Common myeloid progenitor, CD34-positive (primary cell): ENCODE data around the gene PPP2R5C.

Experiments
- CTCF ChIA-PET: fragments of 350-600 bp; sonication (Branson Sonifier 250); formaldehyde crosslinking; loops from one replicate; lab custom pipeline; 2021; ENCODE audit warnings: antibody characterized with exemption; lab: Charles Lee
- POLR2A ChIA-PET: fragments of 350-600 bp; sonication (Branson Sonifier 250); formaldehyde crosslinking; loops from one replicate; lab custom pipeline; 2021; ENCODE audit warnings: antibody characterized with exemption; lab: Charles Lee
- DNase-seq, 3 donors: peaks; one replicate each; pipeline versions ENCODE4 v3.0.0 to v3.0.0-alpha.2; 2013
- H3K27ac ChIP-seq, 2 experiments: 1 replicate in 1 of 2; 2 replicates in 1 of 2; pipeline ENCODE4 v1.7.0; 2013; ENCODE audit warnings: inconsistent platforms in 2 of 2, low read length in 2 of 2, mild to moderate bottlenecking in 2 of 2, low read depth in 1 of 2, moderate library complexity in 1 of 2; ENCODE audit not compliant: severe bottlenecking in 2 of 2, insufficient read depth in 1 of 2, poor library complexity in 1 of 2
- H3K27me3 ChIP-seq, 5 experiments: replicated peaks in 2 of 5; 1 replicate in 3 of 5; 2 replicates in 2 of 5; pipeline versions ENCODE4 v1.6.1 to v1.7.0; 2013; ENCODE audit warnings: low read length in 4 of 5, mild to moderate bottlenecking in 2 of 5, moderate library complexity in 2 of 5, inconsistent platforms in 1 of 5; ENCODE audit not compliant: insufficient read depth in 5 of 5, control insufficient read depth in 4 of 5
- H3K36me3 ChIP-seq, 4 experiments: 1 replicate in 2 of 4; 2 replicates in 2 of 4; pipeline versions ENCODE4 v1.6.1 to v1.7.0; 2013; ENCODE audit warnings: low read length in 3 of 4, control low read depth in 1 of 4, mild to moderate bottlenecking in 1 of 4; ENCODE audit not compliant: control insufficient read depth in 4 of 4, insufficient read depth in 4 of 4
- H3K4me1 ChIP-seq, 4 experiments: 1 replicate in 3 of 4; 2 replicates in 1 of 4; pipeline versions ENCODE4 v1.6.1 to v1.7.1; 2013; ENCODE audit warnings: low read length in 3 of 4, mild to moderate bottlenecking in 3 of 4, control low read depth in 1 of 4, inconsistent platforms in 1 of 4, moderate library complexity in 1 of 4; ENCODE audit not compliant: control insufficient read depth in 4 of 4, insufficient read depth in 4 of 4; ENCODE audit errors: control extremely low read depth in 1 of 4
- H3K4me3 ChIP-seq, 7 experiments: 1 replicate in 4 of 7; 2 replicates in 3 of 7; pipeline versions ENCODE4 v1.5.1 to v1.7.0; 2013; ENCODE audit warnings: mild to moderate bottlenecking in 7 of 7, low read length in 6 of 7, moderate library complexity in 6 of 7, inconsistent platforms in 2 of 7, low read depth in 2 of 7, control low read depth in 1 of 7; ENCODE audit not compliant: insufficient read depth in 4 of 7, control insufficient read depth in 1 of 7; ENCODE audit errors: extremely low read depth in 1 of 7
- H3K9me3 ChIP-seq, 5 experiments: 1 replicate in 4 of 5; 2 replicates in 1 of 5; pipeline versions ENCODE4 v1.6.1 to v1.7.1; 2013; ENCODE audit warnings: low read length in 4 of 5, mild to moderate bottlenecking in 2 of 5, inconsistent platforms in 1 of 5, low read depth in 1 of 5, moderate library complexity in 1 of 5; ENCODE audit not compliant: control insufficient read depth in 4 of 5, insufficient read depth in 2 of 5; ENCODE audit errors: control extremely low read depth in 1 of 5
- WGBS: methylation state at CpG from one replicate; pipeline ENCODE4 v1.1.5; 2013; ENCODE audit not compliant: insufficient coverage; 5-methylcytosine and 5-hydroxymethylcytosine counted together

The PPP2R5C gene

GRCh38 chr14:101839236-101839635 is 77.7 kb downstream of the PPP2R5C start:
- Histone ChIP-seq H3K4me1 (peaks cover 2 to 11% (median 9%) of the 10 kb centered on the region in 4 experiments), H3K27me3 (no peaks in the 10 kb centered on the region), H3K27ac (no peak overlapping the region), H3K4me3 (no peak overlapping the region), H3K36me3 (peaks cover 0 to 6% (median 4%) of the 10 kb centered on the region in 4 experiments), H3K9me3 (no peaks in the 10 kb centered on the region)
- peak; percentile 24 to 79 (median 66) for DNase-seq
- POLR2A ChIA-PET, result interaction anchor here (0.6 kb wide), 1 partner anchor 16 kb away, joined by 4 read pairs; no protein-coding TSS in a partner anchor
- 61% methylated on average over 10 of the region's 11 CpGs for WGBS
- CTCF ChIA-PET, result interaction anchor here (3.4 kb wide), 1 partner anchor 68 kb away, joined by 12 read pairs; no protein-coding TSS in a partner anchor

GRCh38 chr14:101839661-101840060 is 78.2 kb downstream of the PPP2R5C start:
- 95% methylated on average over 6 of the region's 6 CpGs for WGBS
- H3K27me3 ChIP-seq, result no peaks in the 10 kb centered on the region
- peaks cover 0 to 9% (median 8%) of the 10 kb centered on the region in 4 experiments for H3K36me3 ChIP-seq
- no peak overlapping the region for H3K27ac ChIP-seq
- H3K4me3 ChIP-seq, result no peak overlapping the region
- ChIA-PET CTCF (interaction anchor here (7.4 kb wide), 1 partner anchor 71 kb away, joined by 65 read pairs; no protein-coding TSS in a partner anchor), POLR2A (interaction anchor here (0.6 kb wide), 1 partner anchor 16 kb away, joined by 4 read pairs; no protein-coding TSS in a partner anchor)
- H3K9me3 ChIP-seq, result no peaks in the 10 kb centered on the region
- peaks cover 2 to 11% (median 9%) of the 10 kb centered on the region in 4 experiments for H3K4me1 ChIP-seq
- no peak for DNase-seq

GRCh38 chr14:101840649-101841369 is 79.3 kb downstream of the PPP2R5C start:
- POLR2A ChIA-PET, result no interaction called here
- 90% methylated on average over 3 of the region's 5 CpGs for WGBS
- Histone ChIP-seq H3K4me1 (peaks cover 2 to 11% (median 9%) of the 10 kb centered on the region in 4 experiments), H3K9me3 (no peaks in the 10 kb centered on the region), H3K27me3 (no peaks in the 10 kb centered on the region), H3K4me3 (no peak overlapping the region), H3K36me3 (peaks cover 0 to 11% (median 6%) of the 10 kb centered on the region in 4 experiments), H3K27ac (peak overlapping the region in 1 of 2 experiments; percentile 6)
- no peak for DNase-seq
- CTCF ChIA-PET, result interaction anchor here (0.8 to 7.4 kb wide), 9 partner anchors 10 to 258 kb away, joined by 3 to 65 read pairs (median 4); no protein-coding TSS in a partner anchor

- 90% methylated on average over 2 of the region's 3 CpGs for whole genome bisulfite sequencing
- Histone ChIP-seq H3K4me1 (peaks cover 0 to 11% (median 9%) of the 10 kb centered on the region in 4 experiments), H3K4me3 (no peak overlapping the region), H3K9me3 (no peaks in the 10 kb centered on the region), H3K36me3 (peaks cover 0 to 11% (median 6%) of the 10 kb centered on the region in 4 experiments), H3K27me3 (no peaks in the 10 kb centered on the region), H3K27ac (no peak overlapping the region)
- POLR2A ChIA-PET, result interaction anchor here (1.0 kb wide), 1 partner anchor 34 kb away, joined by 3 read pairs; no protein-coding TSS in a partner anchor
- CTCF ChIA-PET, result interaction anchor here (1.2 to 7.4 kb wide), 12 partner anchors 9 to 118 kb away, joined by 3 to 65 read pairs (median 8); no protein-coding TSS in a partner anchor
- no peak for DNase-seq
Observed at GRCh38 chr14:101843038-101843437, 81.5 kb downstream of the PPP2R5C start.

DNA sequence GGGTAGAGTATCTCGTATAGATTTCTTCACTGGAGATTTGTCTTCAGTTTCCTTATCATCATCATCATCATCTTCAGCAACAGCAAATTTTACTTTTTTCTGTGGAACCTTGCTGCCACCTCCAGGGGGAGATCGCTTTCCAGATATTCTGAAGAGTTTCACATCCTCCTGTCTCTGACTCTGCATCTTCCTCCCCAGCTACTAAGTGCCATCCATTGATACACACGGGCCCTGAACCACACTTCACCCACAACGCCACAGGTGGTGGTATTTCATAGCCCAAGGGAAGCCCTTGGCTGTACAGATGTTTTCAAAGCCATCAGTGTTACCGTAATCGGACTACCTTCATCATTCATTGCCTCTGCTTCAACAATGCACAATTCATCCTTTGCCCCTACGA is 82.2 kb downstream of the PPP2R5C start:
- Histone ChIP-seq H3K9me3 (no peaks in the 10 kb centered on the region), H3K36me3 (peaks cover 0 to 11% (median 6%) of the 10 kb centered on the region in 4 experiments), H3K27ac (no peak overlapping the region), H3K4me3 (no peak overlapping the region), H3K27me3 (no peaks in the 10 kb centered on the region), H3K4me1 (peaks cover 0 to 8% (median 4%) of the 10 kb centered on the region in 4 experiments)
- DNase-seq, result peak; percentile 88 to 94 (median 91)
- WGBS, result 62% methylated on average over 4 of the region's 7 CpGs
- ChIA-PET CTCF (interaction anchor here (0.9 to 7.4 kb wide), 16 partner anchors 9 to 136 kb away, joined by 3 to 65 read pairs (median 4); no protein-coding TSS in a partner anchor), POLR2A (interaction anchor here (0.6 to 1.3 kb wide), 3 partner anchors 10 to 36 kb away, joined by 3 read pairs; no protein-coding TSS in a partner anchor)

- POLR2A ChIA-PET, result interaction anchor here (0.6 to 1.3 kb wide), 5 partner anchors 9 to 35 kb away, joined by 3 to 5 read pairs (median 3); no protein-coding TSS in a partner anchor
- CTCF ChIA-PET, result interaction anchor here (0.9 to 7.4 kb wide), 16 partner anchors 9 to 136 kb away, joined by 3 to 65 read pairs (median 4); no protein-coding TSS in a partner anchor
- Histone ChIP-seq H3K36me3 (peaks cover 0 to 11% (median 6%) of the 10 kb centered on the region in 4 experiments), H3K9me3 (no peaks in the 10 kb centered on the region), H3K4me3 (no peak overlapping the region), H3K27me3 (no peaks in the 10 kb centered on the region), H3K27ac (no peak overlapping the region), H3K4me1 (peaks cover 0 to 6% (median 2%) of the 10 kb centered on the region in 4 experiments)
- 93% methylated on average over 13 of the region's 19 CpGs for WGBS
- DNase-seq, result no peak
Observed at GRCh38 chr14:101844219-101844618, 82.7 kb downstream of the PPP2R5C start.
